ENCODE data around the gene CYP1B1.

- no peak for TF ChIP-seq POLR2A (IDR thresholded peaks at IDR 0.05)
- TF ChIP-seq CTCF (IDR thresholded peaks at IDR 0.05), result no peak
- no peak for TF ChIP-seq EP300 (IDR thresholded peaks at IDR 0.05)
Observed at GRCh38 chr2:38080346-38080745, 4.4 kb upstream of the CYP1B1 start.

Data from ovary (tissue), 3 donors.